ENCODE data around the gene SPNS1.

Gene SPNS1

GRCh38 chr16:29030086-29030840 lies 55.7 kb downstream of the SPNS1 start:
- DNase-seq: no peak

All from T-helper 9 cell (primary cell).